Lower lobe of right lung (tissue), 2 donors: ENCODE data around the gene MAP7. TPM values are rescaled to one million over a fixed set of nuclear protein-coding genes. Genes with fewer than 3 reads are reported as not detected.

Experiments used
- ATAC-seq, 2 donors: fragments of 200-7000 bp; cut with Tn5 transposase; one replicate each; pipeline ENCODE4 v1.9.1; 2020 to 2022; ENCODE audit warnings: mild to moderate bottlenecking in 2 of 2, moderate library complexity in 2 of 2
- DNase-seq: peaks from one replicate; pipeline ENCODE4 v3.0.0-alpha.2; 2020
- H3K27ac ChIP-seq: fragments of 200-600 bp; one replicate; pipeline ENCODE4 v1.8.0; 2022
- H3K27me3 ChIP-seq: fragments of 200-600 bp; one replicate; pipeline ENCODE4 v1.8.0; 2022; ENCODE audit warnings: low read depth
- H3K36me3 ChIP-seq: fragments of 200-600 bp; one replicate; pipeline ENCODE4 v1.8.0; 2022; ENCODE audit warnings: mild to moderate bottlenecking
- H3K4me1 ChIP-seq: fragments of 200-600 bp; one replicate; pipeline ENCODE4 v1.8.0; 2022
- H3K4me3 ChIP-seq: fragments of 200-600 bp; one replicate; pipeline ENCODE4 v1.8.0; 2022; ENCODE audit warnings: mild to moderate bottlenecking
- H3K9me3 ChIP-seq: fragments of 200-600 bp; one replicate; pipeline ENCODE4 v1.8.0; 2022
- intact Hi-C: fragments of 100-400 bp; cut with DNase I; formaldehyde crosslinking; loops from one replicate; pipeline ENCODE4 v1.11.0; 2022
- total RNA-seq: library from RNA; stranded (reverse); fragmentation: NEBNext Ultra II Directional; extraction: Animal tissue kit (Norgen Biotek cat#: 25700); gene quantifications from one replicate; pipeline ENCODE4 v1.2.1, GENCODE V29; 2021
- TF ChIP-seq, protein P1 (sequence below): fragments of 200-600 bp; IDR thresholded peaks from one replicate; pipeline ENCODE4 v1.8.0; 2022; ENCODE audit warnings: antibody characterized with exemption, mild to moderate bottlenecking
- donor health status: DM: no; HTN: yes; CAD: no; lungs with severe emphysema.

MAP7 gene
- total RNA-seq, 1 donor from 2014 or later = 18.3 TPM

DNA sequence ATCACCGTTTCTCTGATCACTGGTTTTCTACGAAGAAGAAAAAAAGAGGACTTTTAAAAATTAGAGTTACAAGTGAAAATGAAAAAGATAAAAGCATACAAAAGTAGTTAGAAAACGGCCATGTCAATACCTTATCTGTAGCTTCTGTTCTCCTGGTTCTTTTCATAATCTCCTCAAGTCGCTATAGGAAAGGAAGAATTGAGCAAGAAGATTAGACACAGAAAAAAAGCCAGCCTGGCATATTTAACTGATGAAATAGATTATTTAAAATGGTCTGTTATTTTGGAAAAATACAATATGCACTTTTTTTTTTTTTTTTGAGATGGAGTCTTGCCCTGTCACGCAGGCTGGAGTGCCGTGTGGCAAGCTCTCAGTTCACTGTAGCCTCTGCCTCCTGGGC lies 190.4 kb downstream of the MAP7 start:
- H3K27me3 ChIP-seq = no peaks in the 10 kb centered on the region
- no peak overlapping the region for H3K4me3 ChIP-seq
- intact Hi-C loops = no loop called here
- peaks cover 46% of the 10 kb centered on the region for H3K36me3 ChIP-seq
- no peaks in the 10 kb centered on the region for H3K9me3 ChIP-seq
- no peak overlapping the region for H3K27ac ChIP-seq
- DNase-seq (no peak), ATAC-seq (no peak)
- TF ChIP-seq, protein P1, sequence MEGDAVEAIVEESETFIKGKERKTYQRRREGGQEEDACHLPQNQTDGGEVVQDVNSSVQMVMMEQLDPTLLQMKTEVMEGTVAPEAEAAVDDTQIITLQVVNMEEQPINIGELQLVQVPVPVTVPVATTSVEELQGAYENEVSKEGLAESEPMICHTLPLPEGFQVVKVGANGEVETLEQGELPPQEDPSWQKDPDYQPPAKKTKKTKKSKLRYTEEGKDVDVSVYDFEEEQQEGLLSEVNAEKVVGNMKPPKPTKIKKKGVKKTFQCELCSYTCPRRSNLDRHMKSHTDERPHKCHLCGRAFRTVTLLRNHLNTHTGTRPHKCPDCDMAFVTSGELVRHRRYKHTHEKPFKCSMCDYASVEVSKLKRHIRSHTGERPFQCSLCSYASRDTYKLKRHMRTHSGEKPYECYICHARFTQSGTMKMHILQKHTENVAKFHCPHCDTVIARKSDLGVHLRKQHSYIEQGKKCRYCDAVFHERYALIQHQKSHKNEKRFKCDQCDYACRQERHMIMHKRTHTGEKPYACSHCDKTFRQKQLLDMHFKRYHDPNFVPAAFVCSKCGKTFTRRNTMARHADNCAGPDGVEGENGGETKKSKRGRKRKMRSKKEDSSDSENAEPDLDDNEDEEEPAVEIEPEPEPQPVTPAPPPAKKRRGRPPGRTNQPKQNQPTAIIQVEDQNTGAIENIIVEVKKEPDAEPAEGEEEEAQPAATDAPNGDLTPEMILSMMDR = no peak
- H3K4me1 ChIP-seq = no peaks in the 10 kb centered on the region

DNA sequence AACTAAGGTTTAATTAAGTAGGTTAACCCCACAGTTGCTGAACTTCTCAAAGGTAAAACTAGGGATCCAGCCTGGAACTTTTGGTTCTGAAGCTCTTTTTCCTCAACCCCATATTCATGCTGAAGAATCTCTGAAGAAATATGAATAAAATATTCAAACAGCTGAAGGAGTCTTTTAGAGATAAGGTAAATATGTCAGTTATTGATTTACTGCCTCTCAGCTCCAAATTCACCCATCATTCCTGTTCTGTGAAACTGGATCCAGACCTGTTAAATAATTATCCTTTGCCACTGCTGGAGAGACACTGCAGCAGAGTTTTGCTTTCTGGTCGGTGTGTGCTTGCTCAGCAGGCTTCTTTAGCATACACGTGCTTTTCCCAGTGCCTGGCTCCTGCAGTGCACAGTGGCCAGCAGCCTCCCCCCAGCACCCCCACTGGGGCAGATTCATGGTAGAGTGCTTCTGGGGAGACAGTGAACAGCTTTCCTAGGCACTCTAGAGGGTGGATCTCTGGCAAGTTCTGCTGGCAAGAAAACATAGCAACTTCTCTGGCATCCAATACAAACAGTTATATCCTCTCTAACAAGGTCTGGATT lies 198.6 kb downstream of the MAP7 start:
- no peaks in the 10 kb centered on the region for H3K27me3 ChIP-seq
- no peak overlapping the region for H3K27ac ChIP-seq
- H3K9me3 ChIP-seq = no peaks in the 10 kb centered on the region
- no peak for DNase-seq
- H3K36me3 ChIP-seq = peaks cover 12% of the 10 kb centered on the region
- H3K4me3 ChIP-seq = no peak overlapping the region
- TF ChIP-seq, protein P1 = no peak
- H3K4me1 ChIP-seq = no peaks in the 10 kb centered on the region
- no peak for ATAC-seq
- intact Hi-C loops = no loop called here

DNA sequence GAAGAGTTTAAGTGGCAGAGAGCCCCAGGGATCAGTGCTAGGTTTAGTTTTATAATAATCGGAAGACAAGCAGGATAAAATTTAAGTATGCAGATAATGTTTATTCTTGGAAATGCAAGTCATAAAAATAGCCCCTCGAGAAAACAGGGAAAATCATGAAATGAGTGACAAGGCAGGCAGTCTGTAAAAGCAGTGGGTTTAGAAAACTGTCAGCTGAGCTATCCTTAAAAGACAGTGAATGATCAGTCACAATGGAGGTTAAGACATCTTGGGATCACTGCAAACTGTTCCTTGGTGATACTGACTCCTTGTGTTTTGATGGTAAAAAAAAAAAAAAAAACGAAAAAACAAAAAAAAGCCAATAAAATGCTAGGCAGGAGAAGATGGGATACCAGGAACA lies 199.3 kb downstream of the MAP7 start:
- Histone ChIP-seq H3K4me1 (no peaks in the 10 kb centered on the region), H3K9me3 (no peaks in the 10 kb centered on the region), H3K4me3 (no peak overlapping the region), H3K27me3 (no peaks in the 10 kb centered on the region), H3K27ac (no peak overlapping the region), H3K36me3 (peaks cover 5% of the 10 kb centered on the region)
- ATAC-seq (no peak), DNase-seq (no peak)
- intact Hi-C loops = no loop called here
- TF ChIP-seq, protein P1 = no peak

DNA sequence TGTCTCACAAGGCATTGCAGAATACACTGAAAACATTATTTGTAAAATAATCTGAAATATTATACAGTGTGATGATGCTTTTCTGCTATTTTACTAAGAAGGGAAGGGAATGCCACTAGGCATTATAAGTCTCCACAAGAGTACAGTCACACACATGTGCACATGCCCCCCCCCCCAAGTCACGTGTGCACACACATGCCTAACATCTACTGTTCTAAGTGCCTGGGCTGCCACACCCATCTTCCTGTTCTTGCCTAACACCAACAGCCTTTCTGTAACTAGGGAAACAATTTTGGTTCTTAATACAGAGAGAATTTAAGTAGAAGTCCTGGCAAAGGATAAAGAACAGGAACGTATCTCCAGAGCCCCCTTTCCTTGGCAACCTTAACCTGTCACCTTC lies 202.4 kb downstream of the MAP7 start:
- Histone ChIP-seq H3K9me3 (no peaks in the 10 kb centered on the region), H3K27me3 (no peaks in the 10 kb centered on the region), H3K36me3 (peaks cover 13% of the 10 kb centered on the region), H3K27ac (peak overlapping the region; percentile 4), H3K4me3 (no peak overlapping the region), H3K4me1 (no peaks in the 10 kb centered on the region)
- ATAC-seq = peak; percentile 88 to 92
- peak; percentile 80 for DNase-seq
- TF ChIP-seq, protein P1 = no peak
- intact Hi-C loops = no loop called here

DNA sequence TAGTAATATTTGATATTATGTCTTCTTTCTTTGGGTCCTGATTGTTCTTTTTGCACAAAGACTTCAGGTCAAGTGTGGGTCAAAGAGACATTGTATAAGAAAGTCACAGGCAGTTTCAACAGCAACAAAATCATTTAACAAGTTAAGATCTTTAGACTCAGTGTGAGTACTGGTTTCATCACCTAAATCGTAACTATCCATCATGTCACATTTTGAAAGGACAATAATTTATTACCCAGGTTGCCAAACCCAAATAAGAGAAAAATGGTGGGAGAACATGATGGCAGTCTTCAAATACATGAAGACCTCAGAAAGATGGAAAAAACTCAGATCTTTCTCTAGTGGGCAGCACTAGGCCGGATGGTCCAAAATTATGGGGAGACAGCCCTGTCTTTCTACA lies 205.1 kb downstream of the MAP7 start:
- ATAC-seq (no peak), DNase-seq (no peak)

More for the DNA sequence above, 205.1 kb downstream of the MAP7 start:
- H3K4me3 ChIP-seq = no peak overlapping the region
- H3K36me3 ChIP-seq = peaks cover 13% of the 10 kb centered on the region
- no peaks in the 10 kb centered on the region for H3K27me3 ChIP-seq
- TF ChIP-seq, protein P1 = no peak
- H3K27ac ChIP-seq = no peak overlapping the region
- intact Hi-C loops = no loop called here
- H3K9me3 ChIP-seq = no peaks in the 10 kb centered on the region
- H3K4me1 ChIP-seq = no peaks in the 10 kb centered on the region
